GM12878 (cell line): ENCODE data around the gene MATN3. TPM values are rescaled to one million over a fixed set of nuclear protein-coding genes. Genes with fewer than 3 reads are reported as not detected.

Experiments used
- ATAC-seq: fragments of 200-7000 bp; cut with Tn5 transposase; 3 replicates; pipeline ENCODE4 v1.9.1; 2020; ENCODE audit warnings: mild to moderate bottlenecking, moderate library complexity
- BruUV-seq: library from RNA; stranded (reverse); fragments of 400-500 nt; replicated peaks from 2 replicates; lab custom pipeline; 2021; lab: Mats Ljungman, UMichigan
- CTCF ChIA-PET: fragments of 300-600 bp; sonication (Branson Sonifier 250); formaldehyde crosslinking; extraction: SDS; loops from one replicate; lab custom pipeline; 2021; ENCODE audit warnings: inconsistent platforms; lab: Yijun Ruan, JAX
- POLR2A ChIA-PET: fragments of 350-600 bp; formaldehyde crosslinking; extraction: SDS; loops from one replicate; lab custom pipeline; 2021; ENCODE audit warnings: inconsistent platforms; lab: Charles Lee
- RAD21 ChIA-PET: fragments of 300-600 bp; sonication (Branson Sonifier 250); formaldehyde crosslinking; loops from one replicate; lab custom pipeline; 2023; ENCODE audit warnings: antibody characterized with exemption; ENCODE audit not compliant: unreplicated experiment; lab: Charles Lee
- SMC1A ChIA-PET: fragments of 300-600 bp; sonication (Branson Sonifier 250); formaldehyde crosslinking; loops from one replicate; lab custom pipeline; 2023; ENCODE audit not compliant: unreplicated experiment, uncharacterized antibody; lab: Charles Lee
- DNase-seq: peaks from one replicate; pipeline ENCODE4 v3.0.0-alpha.2; 2011; ENCODE audit warnings: low read depth, low spot score
- FAIRE-seq: peaks from 3 replicates; lab custom pipeline; 2011; peaks lifted over from hg19 to GRCh38; lab: Jason Lieb, UNC
- H2AFZ ChIP-seq: 2 replicates; pipeline ENCODE4 v1.6.0; 2011; ENCODE audit warnings: low read depth, low read length, control low read depth; ENCODE audit not compliant: control insufficient read depth
- H3K27ac ChIP-seq: 2 replicates; pipeline ENCODE4 v1.5.1; 2011; ENCODE audit warnings: control low read depth; ENCODE audit not compliant: control insufficient read depth, insufficient read depth
- H3K27me3 ChIP-seq, 2 experiments: replicated peaks in 1 of 2; 2 replicates each; pipeline versions ENCODE4 v1.6.0 to v1.6.1; 2011; ENCODE audit warnings: low read length in 1 of 2; ENCODE audit not compliant: control insufficient read depth in 2 of 2, insufficient read depth in 2 of 2
- H3K36me3 ChIP-seq, 2 experiments: 2 replicates each; pipeline ENCODE4 v1.5.1; 2011; ENCODE audit warnings: low read length in 1 of 2; ENCODE audit not compliant: control insufficient read depth in 2 of 2, insufficient read depth in 2 of 2
- H3K4me1 ChIP-seq: 2 replicates; pipeline ENCODE4 v1.6.1; 2011; ENCODE audit warnings: mild to moderate bottlenecking, low read length, moderate library complexity, mixed read lengths; ENCODE audit not compliant: control insufficient read depth, insufficient read depth
- H3K4me2 ChIP-seq: 2 replicates; pipeline ENCODE4 v1.6.0; 2011; ENCODE audit warnings: control low read depth; ENCODE audit not compliant: control insufficient read depth, insufficient read depth
- H3K4me3 ChIP-seq: fragments of 200-600 bp; sonication (generic); 2 replicates; pipeline ENCODE4 v1.5.1; 2016
- H3K79me2 ChIP-seq: 2 replicates; pipeline ENCODE4 v1.6.0; 2011; ENCODE audit warnings: low read length; ENCODE audit not compliant: control insufficient read depth, insufficient read depth
- H3K9ac ChIP-seq: 2 replicates; pipeline ENCODE4 v1.8.0; 2011; ENCODE audit warnings: low read length, control low read depth, mixed read lengths; ENCODE audit not compliant: control insufficient read depth, insufficient read depth
- H3K9me3 ChIP-seq: replicated peaks from 3 replicates; pipeline ENCODE4 v1.5.1; 2011; ENCODE audit warnings: mild to moderate bottlenecking, low read length; ENCODE audit not compliant: control insufficient read depth, insufficient read depth
- H4K20me1 ChIP-seq: 2 replicates; pipeline ENCODE4 v1.6.0; 2011; ENCODE audit not compliant: control insufficient read depth, insufficient read depth
- ETV6 ChIP-seq, 2 experiments: fragments of 450-650 bp in 1 of 2; IDR thresholded peaks in 1 of 2; conservative IDR thresholded peaks in 1 of 2; 2 replicates each; pipeline ENCODE4 v1.6.1; 2014; ENCODE audit warnings: antibody characterized with exemption in 1 of 2, borderline replicate concordance in 1 of 2, low read depth in 1 of 2, mild to moderate bottlenecking in 1 of 2, moderate library complexity in 1 of 2
- GABPA ChIP-seq: IDR thresholded peaks from 2 replicates; pipeline ENCODE4 v1.6.1; 2014; ENCODE audit warnings: antibody characterized with exemption, low read depth, mild to moderate bottlenecking, inconsistent platforms
- JUND ChIP-seq: IDR thresholded peaks from 2 replicates; pipeline ENCODE4 v1.6.1; 2012; ENCODE audit warnings: low read depth, mild to moderate bottlenecking, low read length, improper control_type of control experiment, moderate library complexity
- MTA2 ChIP-seq: fragments of 450-650 bp; IDR thresholded peaks from 2 replicates; pipeline ENCODE4 v1.6.1; 2016; ENCODE audit warnings: low read depth, mild to moderate bottlenecking, moderate library complexity
- RELA ChIP-seq: fragments of 450-650 bp; IDR thresholded peaks from 2 replicates; pipeline ENCODE4 v1.8.0; 2014; ENCODE audit warnings: borderline replicate concordance; ENCODE audit not compliant: partially characterized antibody
- WGBS: methylation state at CpG from one replicate; pipeline ENCODE4 v1.1.6; 2016; ENCODE audit warnings: low lambda C conversion rate; ENCODE audit not compliant: insufficient replicate concordance, insufficient coverage; ENCODE audit errors: missing lambda C conversion rate; 5-methylcytosine and 5-hydroxymethylcytosine counted together
- in situ Hi-C: fragments of 300-500 bp; cut with MboI; formaldehyde crosslinking; loops from 9 replicates; pipeline ENCODE4 v1.14.3; 2018; ENCODE audit warnings: mixed read lengths
- intact Hi-C: fragments of 100-400 bp; cut with micrococcal nuclease; formaldehyde crosslinking; loops from one replicate; pipeline ENCODE4 v1.14.2; 2022; ENCODE audit not compliant: unreplicated experiment
- polyA plus RNA-seq, 11 experiments: library from polyadenylated mRNA; depleted of rRNA in 4 of 11; unstranded in 6 of 11; stranded (reverse) in 5 of 11; fragments of >200 nt; fragmentation: Nextera tagmentation in 4 of 11; fragmentation: Illumina TruSeq in 1 of 11; extraction: Ambion mirVana in 4 of 11; extraction: Trizol in 1 of 11; gene quantifications; 1 replicate in 1 of 11; 2 replicates in 10 of 11; pipeline versions ENCODE4 v1.2.1 to v1.2.3, GENCODE V29; 2011 to 2016; ENCODE audit warnings: inconsistent platforms in 2 of 11, missing spikeins in 2 of 11, low read depth in 1 of 11
- total RNA-seq, 4 experiments: library from RNA; depleted of rRNA in 3 of 4; stranded (reverse); fragments of >200 nt in 3 of 4; fragmentation: Illumina TruSeq in 1 of 4; extraction: Trizol in 1 of 4; gene quantifications; 2 replicates each; pipeline versions ENCODE4 v1.2.1 to v1.2.3, GENCODE V29; 2013 to 2021
- TF ChIP-seq, protein P1 (sequence below): fragments of 450-650 bp; IDR thresholded peaks from 2 replicates; pipeline ENCODE4 v1.6.1; 2017; ENCODE audit warnings: mild to moderate bottlenecking, moderate library complexity
- TF ChIP-seq, protein P2 (sequence below): fragments of 450-650 bp; IDR thresholded peaks from 2 replicates; pipeline ENCODE4 v1.6.1; 2017; ENCODE audit warnings: mild to moderate bottlenecking, low read depth, inconsistent platforms; ENCODE audit not compliant: poor library complexity, severe bottlenecking
- TF ChIP-seq, protein P3 (sequence below): fragments of 450-650 bp; IDR thresholded peaks from 2 replicates; pipeline ENCODE4 v1.6.1; 2017; ENCODE audit warnings: mild to moderate bottlenecking
- TF ChIP-seq, protein P4 (sequence below): fragments of 450-650 bp; formaldehyde crosslinking; IDR thresholded peaks from 2 replicates; pipeline ENCODE4 v1.4.0; 2020; ENCODE audit warnings: mild to moderate bottlenecking, moderate library complexity

The MATN3 gene
- total and polyA plus RNA-seq, 10 of the 15 experiments (the other 5 are each of a cell fraction or from before 2014, with no cell fraction given), result 0.09 TPM; not detected in 9

DNA sequence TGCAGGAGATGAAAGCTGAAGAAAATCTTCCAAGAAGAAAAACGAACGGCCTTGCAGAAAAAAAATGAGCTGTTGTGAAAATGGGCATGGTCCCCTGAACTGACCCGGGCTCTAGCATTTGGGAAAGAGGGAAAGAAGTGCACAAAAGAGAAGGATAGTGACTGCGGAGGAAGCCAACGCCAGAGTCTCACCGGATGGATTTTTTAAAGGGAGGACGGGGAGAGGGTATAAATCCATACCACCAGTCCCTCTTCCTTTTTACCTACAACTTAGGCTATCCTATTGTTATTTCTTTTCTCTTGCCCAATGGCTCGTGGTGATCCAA is 23.2 kb downstream of the MATN3 start:
- peak overlapping the region; percentile 95 for H3K4me3 ChIP-seq
- ATAC-seq (no peak), FAIRE-seq (no peak), DNase-seq (no peak)
- CTCF ChIA-PET, result interaction anchor here (0.6 to 3.2 kb wide), 12 partner anchors 10 to 236 kb away, joined by 3 to 14 read pairs (median 4); partner anchors contain the start of genes MATN3 and SDC1
- no peaks in the 10 kb centered on the region for H4K20me1 ChIP-seq
- peak overlapping the region; percentile 67 for H3K9ac ChIP-seq
- no TSS peak for BruUV-seq
- intact Hi-C loops (loop anchor here (2.0 kb wide), 1 partner anchor 89 kb away; the partner anchor contains the start of gene TTC32), in situ Hi-C loops (no loop called here)
- H3K4me1 ChIP-seq, result peaks cover 6% of the 10 kb centered on the region; the same call in 1 of the 2 replicates
- H2AFZ ChIP-seq, result peak overlapping the region; percentile 97
- H3K27ac ChIP-seq, result no peak overlapping the region
- WGBS, result 46% methylated on average over 8 of the region's 8 CpGs
- H3K27me3 ChIP-seq, result no peaks in the 10 kb centered on the region
- no peaks in the 10 kb centered on the region for H3K36me3 ChIP-seq
- POLR2A ChIA-PET, result interaction anchor here (0.7 to 1.2 kb wide), 4 partner anchors 8 to 63 kb away, joined by 3 to 4 read pairs (median 3); partner anchors contain the start of gene LAPTM4A
- H3K4me2 ChIP-seq, result peak overlapping the region; percentile 93
- RAD21 ChIA-PET, result interaction anchor here (0.8 to 2.0 kb wide), 8 partner anchors 21 to 337 kb away, joined by 3 to 5 read pairs (median 3); partner anchors contain the start of gene LAPTM4A
- no peaks in the 10 kb centered on the region for H3K79me2 ChIP-seq
- SMC1A ChIA-PET, result interaction anchor here (1.3 to 2.8 kb wide), 6 partner anchors 9 to 90 kb away, joined by 3 to 19 read pairs (median 6); partner anchors contain the start of gene LAPTM4A
- H3K9me3 ChIP-seq, result no peaks in the 10 kb centered on the region
- TF ChIP-seq RELA (no peak), JUND (no peak), GABPA (no peak), MTA2 (no peak), ETV6 (conservative IDR thresholded peaks at IDR 0.05 in 1 of 2, IDR thresholded peaks at IDR 0.05 in 1 of 2; ENCODE audit: borderline replicate concordance in 1 of 2, low read depth in 1 of 2) (no peak)
- TF ChIP-seq, protein P1, sequence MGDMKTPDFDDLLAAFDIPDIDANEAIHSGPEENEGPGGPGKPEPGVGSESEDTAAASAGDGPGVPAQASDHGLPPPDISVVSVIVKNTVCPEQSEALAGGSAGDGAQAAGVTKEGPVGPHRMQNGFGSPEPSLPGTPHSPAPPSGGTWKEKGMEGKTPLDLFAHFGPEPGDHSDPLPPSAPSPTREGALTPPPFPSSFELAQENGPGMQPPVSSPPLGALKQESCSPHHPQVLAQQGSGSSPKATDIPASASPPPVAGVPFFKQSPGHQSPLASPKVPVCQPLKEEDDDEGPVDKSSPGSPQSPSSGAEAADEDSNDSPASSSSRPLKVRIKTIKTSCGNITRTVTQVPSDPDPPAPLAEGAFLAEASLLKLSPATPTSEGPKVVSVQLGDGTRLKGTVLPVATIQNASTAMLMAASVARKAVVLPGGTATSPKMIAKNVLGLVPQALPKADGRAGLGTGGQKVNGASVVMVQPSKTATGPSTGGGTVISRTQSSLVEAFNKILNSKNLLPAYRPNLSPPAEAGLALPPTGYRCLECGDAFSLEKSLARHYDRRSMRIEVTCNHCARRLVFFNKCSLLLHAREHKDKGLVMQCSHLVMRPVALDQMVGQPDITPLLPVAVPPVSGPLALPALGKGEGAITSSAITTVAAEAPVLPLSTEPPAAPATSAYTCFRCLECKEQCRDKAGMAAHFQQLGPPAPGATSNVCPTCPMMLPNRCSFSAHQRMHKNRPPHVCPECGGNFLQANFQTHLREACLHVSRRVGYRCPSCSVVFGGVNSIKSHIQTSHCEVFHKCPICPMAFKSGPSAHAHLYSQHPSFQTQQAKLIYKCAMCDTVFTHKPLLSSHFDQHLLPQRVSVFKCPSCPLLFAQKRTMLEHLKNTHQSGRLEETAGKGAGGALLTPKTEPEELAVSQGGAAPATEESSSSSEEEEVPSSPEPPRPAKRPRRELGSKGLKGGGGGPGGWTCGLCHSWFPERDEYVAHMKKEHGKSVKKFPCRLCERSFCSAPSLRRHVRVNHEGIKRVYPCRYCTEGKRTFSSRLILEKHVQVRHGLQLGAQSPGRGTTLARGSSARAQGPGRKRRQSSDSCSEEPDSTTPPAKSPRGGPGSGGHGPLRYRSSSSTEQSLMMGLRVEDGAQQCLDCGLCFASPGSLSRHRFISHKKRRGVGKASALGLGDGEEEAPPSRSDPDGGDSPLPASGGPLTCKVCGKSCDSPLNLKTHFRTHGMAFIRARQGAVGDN, result no peak
- TF ChIP-seq, protein P2, sequence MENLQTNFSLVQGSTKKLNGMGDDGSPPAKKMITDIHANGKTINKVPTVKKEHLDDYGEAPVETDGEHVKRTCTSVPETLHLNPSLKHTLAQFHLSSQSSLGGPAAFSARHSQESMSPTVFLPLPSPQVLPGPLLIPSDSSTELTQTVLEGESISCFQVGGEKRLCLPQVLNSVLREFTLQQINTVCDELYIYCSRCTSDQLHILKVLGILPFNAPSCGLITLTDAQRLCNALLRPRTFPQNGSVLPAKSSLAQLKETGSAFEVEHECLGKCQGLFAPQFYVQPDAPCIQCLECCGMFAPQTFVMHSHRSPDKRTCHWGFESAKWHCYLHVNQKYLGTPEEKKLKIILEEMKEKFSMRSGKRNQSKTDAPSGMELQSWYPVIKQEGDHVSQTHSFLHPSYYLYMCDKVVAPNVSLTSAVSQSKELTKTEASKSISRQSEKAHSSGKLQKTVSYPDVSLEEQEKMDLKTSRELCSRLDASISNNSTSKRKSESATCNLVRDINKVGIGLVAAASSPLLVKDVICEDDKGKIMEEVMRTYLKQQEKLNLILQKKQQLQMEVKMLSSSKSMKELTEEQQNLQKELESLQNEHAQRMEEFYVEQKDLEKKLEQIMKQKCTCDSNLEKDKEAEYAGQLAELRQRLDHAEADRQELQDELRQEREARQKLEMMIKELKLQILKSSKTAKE, result no peak
- TF ChIP-seq, protein P3, sequence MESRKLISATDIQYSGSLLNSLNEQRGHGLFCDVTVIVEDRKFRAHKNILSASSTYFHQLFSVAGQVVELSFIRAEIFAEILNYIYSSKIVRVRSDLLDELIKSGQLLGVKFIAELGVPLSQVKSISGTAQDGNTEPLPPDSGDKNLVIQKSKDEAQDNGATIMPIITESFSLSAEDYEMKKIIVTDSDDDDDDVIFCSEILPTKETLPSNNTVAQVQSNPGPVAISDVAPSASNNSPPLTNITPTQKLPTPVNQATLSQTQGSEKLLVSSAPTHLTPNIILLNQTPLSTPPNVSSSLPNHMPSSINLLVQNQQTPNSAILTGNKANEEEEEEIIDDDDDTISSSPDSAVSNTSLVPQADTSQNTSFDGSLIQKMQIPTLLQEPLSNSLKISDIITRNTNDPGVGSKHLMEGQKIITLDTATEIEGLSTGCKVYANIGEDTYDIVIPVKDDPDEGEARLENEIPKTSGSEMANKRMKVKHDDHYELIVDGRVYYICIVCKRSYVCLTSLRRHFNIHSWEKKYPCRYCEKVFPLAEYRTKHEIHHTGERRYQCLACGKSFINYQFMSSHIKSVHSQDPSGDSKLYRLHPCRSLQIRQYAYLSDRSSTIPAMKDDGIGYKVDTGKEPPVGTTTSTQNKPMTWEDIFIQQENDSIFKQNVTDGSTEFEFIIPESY, result no peak
- TF ChIP-seq, protein P4, sequence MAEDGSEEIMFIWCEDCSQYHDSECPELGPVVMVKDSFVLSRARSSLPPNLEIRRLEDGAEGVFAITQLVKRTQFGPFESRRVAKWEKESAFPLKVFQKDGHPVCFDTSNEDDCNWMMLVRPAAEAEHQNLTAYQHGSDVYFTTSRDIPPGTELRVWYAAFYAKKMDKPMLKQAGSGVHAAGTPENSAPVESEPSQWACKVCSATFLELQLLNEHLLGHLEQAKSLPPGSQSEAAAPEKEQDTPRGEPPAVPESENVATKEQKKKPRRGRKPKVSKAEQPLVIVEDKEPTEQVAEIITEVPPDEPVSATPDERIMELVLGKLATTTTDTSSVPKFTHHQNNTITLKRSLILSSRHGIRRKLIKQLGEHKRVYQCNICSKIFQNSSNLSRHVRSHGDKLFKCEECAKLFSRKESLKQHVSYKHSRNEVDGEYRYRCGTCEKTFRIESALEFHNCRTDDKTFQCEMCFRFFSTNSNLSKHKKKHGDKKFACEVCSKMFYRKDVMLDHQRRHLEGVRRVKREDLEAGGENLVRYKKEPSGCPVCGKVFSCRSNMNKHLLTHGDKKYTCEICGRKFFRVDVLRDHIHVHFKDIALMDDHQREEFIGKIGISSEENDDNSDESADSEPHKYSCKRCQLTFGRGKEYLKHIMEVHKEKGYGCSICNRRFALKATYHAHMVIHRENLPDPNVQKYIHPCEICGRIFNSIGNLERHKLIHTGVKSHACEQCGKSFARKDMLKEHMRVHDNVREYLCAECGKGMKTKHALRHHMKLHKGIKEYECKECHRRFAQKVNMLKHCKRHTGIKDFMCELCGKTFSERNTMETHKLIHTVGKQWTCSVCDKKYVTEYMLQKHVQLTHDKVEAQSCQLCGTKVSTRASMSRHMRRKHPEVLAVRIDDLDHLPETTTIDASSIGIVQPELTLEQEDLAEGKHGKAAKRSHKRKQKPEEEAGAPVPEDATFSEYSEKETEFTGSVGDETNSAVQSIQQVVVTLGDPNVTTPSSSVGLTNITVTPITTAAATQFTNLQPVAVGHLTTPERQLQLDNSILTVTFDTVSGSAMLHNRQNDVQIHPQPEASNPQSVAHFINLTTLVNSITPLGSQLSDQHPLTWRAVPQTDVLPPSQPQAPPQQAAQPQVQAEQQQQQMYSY (CRISPR knock-in tag), result no peak
